Lung (tissue), 12 donors: ENCODE measurements around the gene NAPSA. TPM values are rescaled to one million over a fixed set of nuclear protein-coding genes. Genes with fewer than 3 reads are reported as not detected.

Source experiments
- ATAC-seq: fragments of 200-7000 bp; cut with Tn5 transposase; one replicate; pipeline ENCODE4 v1.9.1; 2020; ENCODE audit warnings: moderate number of reproducible peaks; ENCODE audit not compliant: insufficient read depth, low FRiP score
- DNase-seq, 3 donors: peaks; one replicate each; pipeline ENCODE4 v3.0.0-alpha.2; 2013 to 2017
- H3K27ac ChIP-seq, 2 donors: one replicate each; pipeline ENCODE4 v1.5.1; 2013; ENCODE audit warnings: mild to moderate bottlenecking in 2 of 2, moderate library complexity in 2 of 2, control low read depth in 1 of 2, inconsistent platforms in 1 of 2, low read depth in 1 of 2, low read length in 1 of 2
- H3K27me3 ChIP-seq, 3 donors: one replicate each; pipeline ENCODE4 v1.5.1; 2013; ENCODE audit warnings: low read length in 2 of 3; ENCODE audit not compliant: control insufficient read depth in 3 of 3, insufficient read depth in 3 of 3
- H3K36me3 ChIP-seq, 4 donors: one replicate each; pipeline ENCODE4 v1.5.1; 2013; ENCODE audit warnings: low read length in 4 of 4, mild to moderate bottlenecking in 1 of 4, moderate library complexity in 1 of 4; ENCODE audit not compliant: control insufficient read depth in 4 of 4, insufficient read depth in 4 of 4
- H3K4me1 ChIP-seq, 5 donors: one replicate each; pipeline ENCODE4 v1.5.1; 2013; ENCODE audit warnings: low read length in 5 of 5, mild to moderate bottlenecking in 2 of 5, moderate library complexity in 1 of 5; ENCODE audit not compliant: control insufficient read depth in 5 of 5, insufficient read depth in 5 of 5
- H3K4me3 ChIP-seq: one replicate; pipeline ENCODE4 v1.5.1; 2013; ENCODE audit warnings: mild to moderate bottlenecking, control low read depth, moderate library complexity
- H3K9ac ChIP-seq, 2 donors: one replicate each; pipeline ENCODE4 v1.5.1; 2013; ENCODE audit warnings: low read length in 2 of 2, control low read depth in 1 of 2; ENCODE audit not compliant: insufficient read depth in 1 of 2
- H3K9me3 ChIP-seq, 4 donors: one replicate each; pipeline ENCODE4 v1.5.1; 2013; ENCODE audit warnings: low read length in 3 of 4, mild to moderate bottlenecking in 1 of 4, moderate library complexity in 1 of 4; ENCODE audit not compliant: control insufficient read depth in 4 of 4, insufficient read depth in 3 of 4
- CTCF ChIP-seq: IDR thresholded peaks from 2 replicates; pipeline ENCODE4 v1.5.1; 2012; ENCODE audit warnings: mild to moderate bottlenecking; ENCODE audit errors: control extremely low read depth, extremely low read depth
- WGBS, 2 donors: extraction: QIAGEN DNeasy Blood & Tissue Kit; methylation state at CpG; one replicate each; pipeline ENCODE4 v1.1.7; 2013; 5-methylcytosine and 5-hydroxymethylcytosine counted together
- polyA plus RNA-seq, 2 donors: library from polyadenylated mRNA; stranded (reverse); fragments of 200-250 nt; gene quantifications; one replicate each; pipeline ENCODE4 v1.2.1, GENCODE V29; 2013
- total RNA-seq, 2 donors: library from RNA; depleted of rRNA in 1 of 2; stranded (reverse); fragments of >200 nt in 1 of 2; gene quantifications; one replicate each; pipeline ENCODE4 v1.2.1, GENCODE V29; 2014 to 2021
- donor health status: control.
- donor health status: control.
- donor health status: Bipolar disorder and iron deficiency.
- donor health status: healthy.
- donor health status: DM: yes; HTN: yes; CAD: no.

NAPSA gene
- total and polyA plus RNA-seq, 4 donors = 655 to 2,584 (median 1,433) TPM

- TF ChIP-seq CTCF = no peak
- peak in 1 of 3 donors; percentile 2 for DNase-seq
- Histone ChIP-seq H3K27ac (no peak overlapping the region), H3K4me1 (peaks cover 0 to 4% (median 0%) of the 10 kb centered on the region in 5 donors), H3K9me3 (peaks cover 0 to 3% (median 0%) of the 10 kb centered on the region in 4 donors), H3K27me3 (peaks cover 2 to 25% (median 18%) of the 10 kb centered on the region in 3 donors), H3K4me3 (no peak overlapping the region), H3K36me3 (peaks cover 0 to 4% (median 2%) of the 10 kb centered on the region in 4 donors), H3K9ac (no peak overlapping the region)
- WGBS, 2 donors = 11 to 12% methylated on average over 27 of the region's 27 CpGs
- no peak for ATAC-seq
Measured at GRCh38 chr19:50312967-50313811, 52.2 kb downstream of the NAPSA start.

DNA sequence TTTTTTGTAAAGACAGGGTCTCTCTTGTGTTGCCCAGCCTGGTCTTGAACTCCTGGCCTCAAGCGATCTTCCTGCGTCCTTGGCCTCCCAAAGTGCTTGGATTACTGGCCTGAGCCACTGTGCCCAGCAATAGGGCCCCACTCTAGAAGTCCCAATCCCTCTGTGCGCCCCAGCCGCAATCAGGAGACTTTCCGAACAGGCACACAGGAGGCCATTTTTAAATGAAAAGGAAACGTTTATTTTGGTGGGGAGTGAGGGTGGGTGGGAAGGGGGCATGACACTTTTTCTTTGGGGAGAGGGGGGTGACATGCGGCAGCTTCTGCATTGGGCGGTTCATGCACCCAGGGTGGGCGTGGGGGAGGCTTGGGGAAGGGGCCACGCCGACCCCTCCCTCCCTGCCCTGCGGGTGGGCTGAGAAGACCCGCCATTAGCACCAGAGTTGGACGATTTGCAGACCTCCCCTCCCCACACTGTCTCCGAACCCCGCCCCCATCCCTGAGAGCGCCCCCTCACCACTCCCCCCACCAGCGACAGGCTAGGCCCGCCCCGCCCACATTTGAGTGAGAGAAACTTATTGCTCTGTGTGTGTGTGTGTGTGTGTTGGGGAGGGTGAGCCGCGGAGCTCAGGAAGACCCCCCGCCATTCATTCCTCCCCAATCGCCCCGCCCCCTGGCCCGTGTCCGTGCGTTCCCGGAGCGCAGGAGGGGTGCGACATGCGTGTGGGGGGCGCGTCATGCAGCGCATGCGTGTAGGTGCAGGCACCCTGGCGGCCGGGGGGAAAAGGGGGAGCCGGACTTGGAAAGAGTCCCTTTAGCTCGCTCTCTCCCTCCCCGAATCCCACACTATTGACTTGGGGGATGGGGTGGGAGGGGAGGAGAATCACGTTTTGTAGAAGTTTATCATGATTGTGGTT is 53.5 kb downstream of the NAPSA start:
- Histone ChIP-seq H3K36me3 (peaks cover 0 to 10% (median 7%) of the 10 kb centered on the region in 4 donors), H3K4me3 (no peak overlapping the region), H3K27me3 (peaks cover 2 to 25% (median 15%) of the 10 kb centered on the region in 3 donors), H3K9ac (no peak overlapping the region), H3K9me3 (peaks cover 0 to 7% (median 3%) of the 10 kb centered on the region in 4 donors), H3K27ac (no peak overlapping the region), H3K4me1 (peaks cover 0 to 4% (median 0%) of the 10 kb centered on the region in 5 donors)
- TF ChIP-seq CTCF = no peak
- DNase-seq (peak; percentile 87 to 89 (median 89)), ATAC-seq (no peak)
- WGBS, 2 donors = 4 to 5% methylated on average over 38 to 42 of the region's 42 CpGs

GRCh38 chr19:50310759-50311465 is 54.5 kb downstream of the NAPSA start:
- Histone ChIP-seq H3K27me3 (peaks cover 0 to 25% (median 15%) of the 10 kb centered on the region in 3 donors), H3K27ac (no peak overlapping the region), H3K9me3 (peaks cover 0 to 9% (median 3%) of the 10 kb centered on the region in 4 donors), H3K36me3 (peaks cover 0 to 16% (median 9%) of the 10 kb centered on the region in 4 donors), H3K4me3 (no peak overlapping the region), H3K4me1 (peaks cover 0 to 3% (median 0%) of the 10 kb centered on the region in 5 donors), H3K9ac (no peak overlapping the region)
- no peak for TF ChIP-seq CTCF
- ATAC-seq (no peak), DNase-seq (no peak)
- 49 to 53% methylated on average over 10 of the region's 10 CpGs for WGBS, 2 donors
